Neural progenitor cell (in vitro differentiated cells): Measurements from ENCODE around the gene NAA25. TPM values are rescaled to one million over a fixed set of nuclear protein-coding genes. Genes with fewer than 3 reads are reported as not detected.

ENCODE experiments used
- DNase-seq: peaks from one replicate; pipeline ENCODE4 v3.0.0-alpha.2; 2016; ENCODE audit warnings: low spot score
- H2AFZ ChIP-seq: fragments of 200-600 bp; sonication (generic); replicated peaks from 2 replicates; pipeline ENCODE4 v1.6.1; 2016; ENCODE audit warnings: antibody characterized with exemption
- H3F3A ChIP-seq: fragments of 200-600 bp; sonication (generic); 2 replicates; pipeline ENCODE4 v1.6.1; 2016; ENCODE audit warnings: antibody characterized with exemption, low read depth
- H3K27ac ChIP-seq: fragments of 200-600 bp; sonication (generic); 2 replicates; pipeline ENCODE4 v1.5.1; 2016; ENCODE audit warnings: mild to moderate bottlenecking
- H3K27me3 ChIP-seq: fragments of 200-600 bp; sonication (generic); 2 replicates; pipeline ENCODE4 v1.6.1; 2016; ENCODE audit warnings: mild to moderate bottlenecking, moderate library complexity
- H3K36me3 ChIP-seq: fragments of 200-600 bp; sonication (generic); 2 replicates; pipeline ENCODE4 v1.5.1; 2016
- H3K4me1 ChIP-seq: fragments of 200-600 bp; sonication (generic); 2 replicates; pipeline ENCODE4 v1.6.1; 2016; ENCODE audit warnings: mixed run types
- H3K4me2 ChIP-seq: fragments of 200-600 bp; sonication (generic); 2 replicates; pipeline ENCODE4 v1.6.1; 2016
- H3K4me3 ChIP-seq: fragments of 200-600 bp; sonication (generic); 2 replicates; pipeline ENCODE4 v1.5.1; 2016
- H3K79me2 ChIP-seq: fragments of 200-600 bp; sonication (generic); 2 replicates; pipeline ENCODE4 v1.6.1; 2016; ENCODE audit warnings: low read depth
- H3K9ac ChIP-seq: fragments of 200-600 bp; sonication (generic); 2 replicates; pipeline ENCODE4 v1.6.1; 2016
- H3K9me3 ChIP-seq: fragments of 200-600 bp; sonication (generic); 2 replicates; pipeline ENCODE4 v1.5.1; 2016; ENCODE audit warnings: low read depth
- H4K20me1 ChIP-seq: fragments of 200-600 bp; sonication (generic); 2 replicates; pipeline ENCODE4 v1.6.1; 2016; ENCODE audit warnings: low read depth
- H3K27ac Mint-ChIP-seq: 3 replicates; pipeline ENCODE4 v1.8.0; 2021; ENCODE audit warnings: mixed read lengths
- H3K27me3 Mint-ChIP-seq: 2 replicates; pipeline ENCODE4 v1.8.0; 2022; ENCODE audit warnings: low read depth, mild to moderate bottlenecking, inconsistent platforms, moderate library complexity, mixed read lengths; ENCODE audit not compliant: insufficient read depth
- H3K36me3 Mint-ChIP-seq: 3 replicates; pipeline ENCODE4 v1.8.0; 2021; ENCODE audit warnings: mixed read lengths
- H3K4me1 Mint-ChIP-seq: 3 replicates; pipeline ENCODE4 v1.8.0; 2021; ENCODE audit warnings: mixed read lengths
- H3K4me3 Mint-ChIP-seq: 3 replicates; pipeline ENCODE4 v1.8.0; 2021; ENCODE audit warnings: mild to moderate bottlenecking, moderate library complexity, mixed read lengths
- H3K9me3 Mint-ChIP-seq: 3 replicates; pipeline ENCODE4 v1.8.0; 2020; ENCODE audit warnings: mixed read lengths
- CTCF ChIP-seq: fragments of 200-600 bp; sonication (generic); IDR thresholded peaks from 2 replicates; pipeline ENCODE4 v1.5.1; 2017; ENCODE audit warnings: antibody characterized with exemption, mild to moderate bottlenecking
- EZH2 ChIP-seq: fragments of 200-600 bp; sonication (generic); IDR thresholded peaks from 2 replicates; pipeline ENCODE4 v1.6.1; 2017; ENCODE audit warnings: antibody characterized with exemption, mild to moderate bottlenecking, moderate library complexity
- EZH2phosphoT487 ChIP-seq: fragments of 200-600 bp; sonication (generic); IDR thresholded peaks from 2 replicates; pipeline ENCODE4 v1.6.1; 2017; ENCODE audit warnings: antibody characterized with exemption
- total RNA-seq: library from RNA; depleted of rRNA; stranded (reverse); fragments of >200 nt; gene quantifications from 2 replicates; pipeline ENCODE4 v1.2.3, GENCODE V29; 2015; ENCODE audit warnings: low replicate concordance

The NAA25 gene
- total RNA-seq, 1 donor from 2014 or later, result 40.7 TPM

- DNase-seq, result no peak
- Histone ChIP-seq H3K9ac (no peak overlapping the region), H2AFZ (no peak overlapping the region), H3K4me3 (no peak overlapping the region), H3K36me3 (no peaks in the 10 kb centered on the region), H3K27me3 (no peaks in the 10 kb centered on the region), H4K20me1 (no peaks in the 10 kb centered on the region), H3K9me3 (no peaks in the 10 kb centered on the region), H3K4me2 (no peak overlapping the region), H3K4me1 (no peaks in the 10 kb centered on the region), H3F3A (no peaks in the 10 kb centered on the region), H3K27ac (no peak overlapping the region), H3K79me2 (no peaks in the 10 kb centered on the region)
- H3K36me3 Mint-ChIP-seq, result peaks cover 13% of the 10 kb centered on the region
- no peaks in the 10 kb centered on the region for H3K4me1 Mint-ChIP-seq
- H3K4me3 Mint-ChIP-seq, result no peak overlapping the region
- TF ChIP-seq EZH2phosphoT487 (no peak), EZH2 (no peak), CTCF (no peak)
- no peaks in the 10 kb centered on the region for H3K9me3 Mint-ChIP-seq
- H3K27me3 Mint-ChIP-seq, result no peaks in the 10 kb centered on the region
- H3K27ac Mint-ChIP-seq, result no peak overlapping the region
These were observed 117.0 kb downstream of the NAA25 start for GRCh38 chr12:111991535-111991934.

GRCh38 chr12:111984820-111985219 is 123.8 kb downstream of the NAA25 start:
- no peak overlapping the region for H3K27ac ChIP-seq
- H3F3A ChIP-seq, result no peaks in the 10 kb centered on the region
- Mint-ChIP-seq H3K4me1 (no peaks in the 10 kb centered on the region), H3K27me3 (no peaks in the 10 kb centered on the region), H3K9me3 (no peaks in the 10 kb centered on the region), H3K27ac (no peak overlapping the region), H3K4me3 (no peak overlapping the region), H3K36me3 (peaks cover 9% of the 10 kb centered on the region)
- H3K4me3 ChIP-seq, result no peak overlapping the region
- H3K4me2 ChIP-seq, result no peak overlapping the region
- no peaks in the 10 kb centered on the region for H4K20me1 ChIP-seq
- no peak overlapping the region for H3K9ac ChIP-seq
- H2AFZ ChIP-seq, result no peak overlapping the region
- no peaks in the 10 kb centered on the region for H3K36me3 ChIP-seq
- H3K4me1 ChIP-seq, result no peaks in the 10 kb centered on the region
- no peaks in the 10 kb centered on the region for H3K79me2 ChIP-seq
- no peaks in the 10 kb centered on the region for H3K27me3 ChIP-seq
- no peak for TF ChIP-seq EZH2phosphoT487
- no peak for TF ChIP-seq CTCF
- no peak for TF ChIP-seq EZH2
- no peaks in the 10 kb centered on the region for H3K9me3 ChIP-seq
- no peak for DNase-seq

- H2AFZ ChIP-seq, result no peak overlapping the region
- no peak overlapping the region for H3K27ac ChIP-seq
- no peak overlapping the region for H3K9ac ChIP-seq
- H3K36me3 ChIP-seq, result no peaks in the 10 kb centered on the region
- Mint-ChIP-seq H3K9me3 (no peaks in the 10 kb centered on the region), H3K27me3 (no peaks in the 10 kb centered on the region), H3K4me3 (no peak overlapping the region), H3K36me3 (no peaks in the 10 kb centered on the region), H3K27ac (no peak overlapping the region), H3K4me1 (no peaks in the 10 kb centered on the region)
- H3K4me3 ChIP-seq, result no peak overlapping the region
- no peak overlapping the region for H3K4me2 ChIP-seq
- H3F3A ChIP-seq, result no peaks in the 10 kb centered on the region
- no peaks in the 10 kb centered on the region for H4K20me1 ChIP-seq
- TF ChIP-seq EZH2phosphoT487 (no peak), EZH2 (no peak), CTCF (no peak)
- no peaks in the 10 kb centered on the region for H3K9me3 ChIP-seq
- no peaks in the 10 kb centered on the region for H3K79me2 ChIP-seq
- H3K4me1 ChIP-seq, result no peaks in the 10 kb centered on the region
- DNase-seq, result no peak
- H3K27me3 ChIP-seq, result no peaks in the 10 kb centered on the region
These were observed 126.6 kb downstream of the NAA25 start for GRCh38 chr12:111981987-111982386.
